HG02973 (cell line): ENCODE data around the gene ELMOD1.

Experiments
- ATAC-seq: cut with Tn5 transposase; IDR thresholded peaks from one replicate; pipeline ENCODE4 v1.9.1; 2021; ENCODE audit warnings: moderate library complexity; ENCODE audit not compliant: unreplicated experiment

ELMOD1 gene

GRCh38 chr11:107631931-107632330, 41.0 kb downstream of the ELMOD1 start:
- no peak for ATAC-seq

- no peak for ATAC-seq
Observed at GRCh38 chr11:107646783-107647182, 55.8 kb downstream of the ELMOD1 start.

DNA sequence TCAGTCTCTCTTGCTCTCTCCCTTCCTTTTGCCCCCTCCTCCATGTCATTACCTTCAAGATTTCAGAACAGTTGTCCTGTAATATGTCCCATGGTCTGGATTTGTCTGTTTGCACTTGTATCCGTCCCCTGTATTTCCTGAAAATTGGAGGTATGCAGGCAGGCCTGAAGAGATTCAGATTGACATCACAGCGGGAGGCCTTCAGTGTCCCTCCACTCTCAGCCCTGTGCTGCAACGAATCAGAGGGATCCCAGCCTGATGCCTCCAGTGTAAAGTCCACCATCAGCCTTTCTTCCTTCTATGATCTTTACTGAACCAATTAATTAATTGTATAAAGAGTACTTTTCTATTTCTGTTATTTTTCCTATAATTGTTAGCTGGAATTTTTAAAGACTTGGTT, 57.3 kb downstream of the ELMOD1 start:
- no peak for ATAC-seq

DNA sequence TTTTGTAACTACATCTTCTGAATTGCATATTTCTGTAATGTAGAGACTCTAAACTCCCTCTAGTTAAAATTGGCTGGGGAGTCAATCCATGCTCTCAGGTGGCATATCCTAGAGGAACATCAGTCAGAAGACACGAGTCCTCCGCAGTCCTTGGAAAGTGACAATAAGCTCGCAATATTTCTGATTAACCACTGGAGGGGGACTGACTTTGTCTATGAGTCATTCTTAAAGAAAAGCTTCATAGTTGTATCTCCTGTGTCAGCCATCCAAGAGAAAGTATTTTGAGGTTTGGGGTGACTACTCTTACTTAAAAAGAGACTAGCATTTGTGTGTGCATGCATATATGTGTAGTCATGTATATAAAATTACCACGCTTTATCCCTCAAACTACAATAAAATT, 60.7 kb downstream of the ELMOD1 start:
- ATAC-seq = no peak

DNA sequence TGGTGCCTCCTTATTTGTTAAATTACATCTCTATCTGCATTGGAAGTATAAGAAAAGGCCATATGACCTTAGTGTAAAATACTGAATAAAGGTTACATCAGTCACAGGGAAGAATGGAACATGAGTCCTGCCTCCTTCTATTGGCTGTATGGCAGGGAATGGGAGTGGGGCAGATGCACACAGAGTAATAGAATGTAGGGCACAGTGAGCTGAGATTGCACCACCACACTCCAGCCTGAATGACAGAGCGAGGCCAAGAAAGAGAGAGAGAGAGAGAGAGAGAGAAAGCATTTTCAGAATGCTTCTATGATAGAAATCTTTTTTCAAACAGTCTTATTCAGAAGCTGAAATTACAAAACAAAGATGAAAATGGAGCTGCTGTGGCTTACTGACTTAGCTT, 62.1 kb downstream of the ELMOD1 start:
- ATAC-seq = no peak

GRCh38 chr11:107655602-107656001, 64.7 kb downstream of the ELMOD1 start:
- no peak for ATAC-seq

DNA sequence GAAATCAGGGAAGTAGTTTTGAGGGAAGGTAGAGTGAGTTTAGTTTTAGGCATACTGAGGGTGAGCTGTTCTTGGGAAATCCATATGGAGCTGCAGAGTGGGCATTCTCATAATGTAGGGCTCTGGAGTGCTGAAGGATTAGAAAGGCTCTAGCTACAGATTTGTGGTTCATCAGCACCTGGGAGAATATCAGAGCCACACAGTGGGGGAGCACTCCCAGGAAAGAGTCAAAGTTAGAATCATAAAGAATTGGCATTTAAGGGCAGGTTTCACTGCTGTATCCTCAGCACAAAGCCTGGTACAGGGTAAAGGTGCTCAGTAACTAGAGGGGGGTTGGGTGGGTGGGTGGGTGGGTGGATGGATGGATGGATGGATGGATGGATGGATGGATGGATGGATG, 68.4 kb downstream of the ELMOD1 start:
- ATAC-seq = no peak

GRCh38 chr11:107660066-107660465, 69.1 kb downstream of the ELMOD1 start:
- no peak for ATAC-seq

DNA sequence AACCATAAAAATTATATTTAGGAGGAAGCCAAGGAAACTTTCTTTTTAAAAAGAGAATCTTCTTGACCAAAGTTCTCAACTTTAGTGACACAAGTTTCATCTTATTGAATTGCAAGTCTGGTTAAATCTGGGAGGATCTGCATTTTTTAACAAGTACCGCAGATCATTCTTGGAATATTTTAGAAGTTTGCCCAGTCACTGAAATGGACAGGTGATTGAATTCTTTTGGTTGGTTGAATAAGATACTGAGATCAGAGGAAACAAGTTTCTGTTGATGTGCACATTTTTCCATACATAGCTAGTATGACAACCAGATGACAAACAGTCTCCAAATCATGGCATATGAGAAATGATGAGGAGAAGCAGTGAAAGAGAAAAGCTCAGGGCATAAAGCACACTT, 70.7 kb downstream of the ELMOD1 start:
- no peak for ATAC-seq

DNA sequence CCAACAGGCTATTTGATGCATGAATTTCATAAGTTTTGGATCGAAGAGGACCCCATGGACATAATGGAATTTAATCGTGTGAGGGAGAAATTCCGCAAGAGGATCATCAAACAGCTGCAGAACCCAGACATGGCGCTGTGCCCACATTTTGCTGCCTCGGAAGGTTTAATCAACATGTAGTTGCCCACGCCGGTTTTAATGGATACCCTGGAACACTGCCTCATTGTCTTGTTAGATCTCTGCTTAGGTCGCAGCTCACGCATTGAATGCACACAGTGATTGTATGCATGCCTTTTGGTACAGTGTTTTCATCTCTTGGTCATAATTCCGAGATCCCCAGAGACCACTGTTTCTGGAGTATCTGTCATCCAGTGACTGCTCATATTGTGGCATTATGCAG, 74.1 kb downstream of the ELMOD1 start:
- ATAC-seq = no peak

- ATAC-seq = no peak
Observed at GRCh38 chr11:107666911-107667613, 76.1 kb downstream of the ELMOD1 start.

DNA sequence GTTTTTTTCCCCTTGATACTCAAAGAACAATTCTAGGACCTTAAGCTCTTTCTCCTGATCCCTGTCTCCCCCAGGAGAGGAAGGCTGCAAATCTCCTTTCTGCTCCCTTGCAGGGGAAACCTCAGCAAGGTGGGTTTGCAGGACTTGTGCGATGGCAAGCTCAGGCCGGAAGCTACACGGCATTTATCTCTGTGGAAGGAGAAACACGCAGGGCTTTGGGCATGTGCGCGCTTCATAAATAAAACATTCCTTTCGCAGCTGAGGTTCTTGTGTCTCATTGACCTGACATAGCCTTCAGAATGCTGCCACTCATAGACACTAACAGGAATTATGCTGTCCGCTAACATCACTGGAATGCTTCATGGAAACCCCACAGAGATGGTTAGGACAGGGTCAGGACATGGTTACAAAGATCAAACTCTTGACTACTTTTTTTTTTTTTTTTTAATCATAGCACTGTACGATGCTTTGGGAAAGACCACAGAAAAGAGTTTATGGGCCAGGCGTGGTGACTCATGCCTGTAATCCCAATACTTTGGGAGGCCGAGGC, 78.3 kb downstream of the ELMOD1 start:
- ATAC-seq = no peak

DNA sequence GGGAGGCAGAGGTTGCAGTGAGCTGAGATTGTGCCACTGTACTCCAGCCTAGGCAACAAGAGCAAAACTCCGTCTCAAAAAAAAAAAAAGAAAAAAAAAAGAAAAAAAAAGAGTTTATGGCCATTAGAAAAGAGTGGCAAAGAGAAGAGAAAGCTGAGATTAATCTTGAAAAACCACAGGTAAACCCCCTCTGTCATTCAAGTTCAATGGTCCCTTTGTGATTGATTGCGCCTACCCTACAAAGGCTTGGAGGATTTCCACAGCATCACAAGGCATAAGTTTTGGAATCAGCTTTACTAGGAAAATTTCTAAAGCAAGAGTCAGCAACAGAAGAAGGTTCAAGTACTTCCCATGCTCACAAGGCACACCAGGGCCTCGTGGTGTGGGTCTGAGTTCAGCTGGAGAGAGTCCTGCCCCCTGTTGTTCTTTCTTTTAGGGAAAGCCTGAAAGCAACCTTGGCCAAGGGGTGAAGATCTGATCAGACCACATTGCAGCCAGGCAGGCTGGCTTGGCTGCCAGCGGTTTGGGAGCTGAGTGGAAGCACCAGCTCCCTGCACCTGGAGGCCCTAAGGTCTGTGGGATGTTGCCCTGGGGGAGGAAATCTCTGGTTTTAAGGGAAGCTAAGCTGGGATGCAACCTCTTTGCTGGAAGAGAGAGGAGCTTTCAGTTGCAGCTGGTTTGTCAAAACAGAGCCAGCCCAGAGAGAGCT, 79.1 kb downstream of the ELMOD1 start:
- ATAC-seq = no peak

- no peak for ATAC-seq
Observed at GRCh38 chr11:107675902-107676301, 85.0 kb downstream of the ELMOD1 start.

DNA sequence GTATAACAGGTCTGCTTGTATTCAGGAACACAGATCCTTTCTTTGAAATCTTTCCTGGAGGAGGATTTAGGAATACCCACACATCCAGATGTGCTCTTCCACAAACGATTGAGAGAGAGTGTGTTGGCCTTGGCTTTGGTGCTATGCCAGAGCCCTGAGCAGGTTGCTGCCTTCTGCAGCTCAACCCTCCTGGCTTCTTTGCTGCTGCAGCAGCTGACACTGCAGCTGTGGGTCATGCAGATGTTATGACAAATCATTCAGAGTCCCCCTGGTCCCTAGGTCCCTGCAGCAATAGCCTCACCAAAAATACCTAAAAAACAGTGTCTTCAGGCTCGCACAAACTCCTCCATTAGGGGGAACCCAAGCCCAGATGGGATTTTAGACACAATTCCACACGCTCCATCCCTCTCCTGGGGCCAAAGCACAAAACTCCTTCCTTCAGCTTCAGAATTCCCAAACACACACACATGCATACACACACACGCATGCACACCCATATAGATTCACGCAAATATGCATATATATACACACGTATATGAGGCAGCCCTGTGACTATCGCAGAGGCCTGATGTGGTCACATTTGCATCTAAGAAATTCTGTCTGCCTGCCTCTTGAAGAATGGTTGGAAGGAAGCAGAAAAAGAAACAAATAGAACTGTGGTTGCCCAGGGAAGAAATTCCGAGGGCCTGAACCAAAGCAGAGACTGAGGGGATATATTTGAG, 85.5 kb downstream of the ELMOD1 start:
- ATAC-seq = no peak

- ATAC-seq = no peak
Observed at GRCh38 chr11:107677924-107678631, 87.1 kb downstream of the ELMOD1 start.

DNA sequence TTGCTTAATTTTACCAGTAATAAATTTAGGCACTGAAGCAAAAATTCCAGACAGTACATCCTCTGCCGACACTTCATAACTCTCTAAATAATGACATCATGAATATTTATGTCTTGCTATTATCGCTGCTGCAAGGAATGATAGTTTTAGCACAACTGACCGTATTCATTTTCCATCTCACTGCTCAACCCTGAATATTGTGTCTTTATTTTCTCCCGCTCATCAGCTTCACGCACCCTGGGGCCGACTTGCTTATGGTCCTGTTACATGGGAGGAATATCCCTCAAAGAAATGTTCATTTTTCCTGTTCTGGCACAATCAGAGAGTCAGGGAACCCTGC, 87.7 kb downstream of the ELMOD1 start:
- ATAC-seq = no peak

GRCh38 chr11:107679255-107680024, 88.5 kb downstream of the ELMOD1 start:
- ATAC-seq = no peak

DNA sequence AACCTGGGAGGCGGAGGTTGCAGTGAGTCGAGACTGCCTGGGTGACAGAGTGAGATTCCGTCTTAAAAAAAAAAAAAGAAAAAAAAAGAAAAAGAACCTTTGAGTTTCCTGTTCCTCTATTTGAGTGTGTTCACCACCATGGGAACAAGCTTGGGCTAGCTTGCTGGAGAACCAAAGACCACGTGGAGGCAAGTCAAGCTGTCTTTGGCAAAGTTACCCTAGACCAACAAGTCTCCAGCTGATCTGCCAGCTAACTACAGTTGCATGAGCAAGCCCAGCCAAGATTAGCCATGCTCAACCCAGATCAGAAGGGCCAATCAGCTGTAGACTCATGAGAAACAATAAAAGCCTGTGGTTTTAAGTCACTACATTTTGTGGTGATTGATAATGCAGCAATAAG, 91.2 kb downstream of the ELMOD1 start:
- ATAC-seq = no peak

DNA sequence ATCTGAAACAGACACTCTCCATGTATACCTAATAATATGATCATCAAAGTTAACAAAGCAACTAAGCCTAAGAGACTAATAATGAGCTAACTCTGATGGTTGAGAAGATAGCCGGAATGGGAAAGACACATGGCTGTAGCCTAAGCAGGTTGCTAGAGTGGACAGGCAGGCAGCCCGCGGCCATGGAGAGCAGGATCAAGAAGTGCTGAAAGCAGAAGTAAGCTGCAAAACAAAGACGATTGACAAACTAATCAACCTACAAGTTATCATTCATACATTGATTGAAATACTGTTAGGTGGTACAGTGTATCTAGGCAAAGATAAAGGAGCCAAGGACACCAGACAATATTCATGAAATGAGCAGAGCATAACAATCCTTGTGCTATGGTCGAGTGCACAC, 91.6 kb downstream of the ELMOD1 start:
- ATAC-seq = no peak

- no peak for ATAC-seq
Observed at GRCh38 chr11:107683061-107683460, 92.1 kb downstream of the ELMOD1 start.
